Measurements from ENCODE around the gene UBASH3A.

The UBASH3A gene

GRCh38 chr21:42403611-42404231 lies at the start of gene UBASH3A:
Gene UBASH3A (plus strand): TSS chr21:42403902. CDS start chr21:42403946, 44 bp downstream.
- DNase-seq, result no peak

GRCh38 chr21:42356046-42356445 lies 47.7 kb upstream of the UBASH3A start:
- no peak for DNase-seq

DNA sequence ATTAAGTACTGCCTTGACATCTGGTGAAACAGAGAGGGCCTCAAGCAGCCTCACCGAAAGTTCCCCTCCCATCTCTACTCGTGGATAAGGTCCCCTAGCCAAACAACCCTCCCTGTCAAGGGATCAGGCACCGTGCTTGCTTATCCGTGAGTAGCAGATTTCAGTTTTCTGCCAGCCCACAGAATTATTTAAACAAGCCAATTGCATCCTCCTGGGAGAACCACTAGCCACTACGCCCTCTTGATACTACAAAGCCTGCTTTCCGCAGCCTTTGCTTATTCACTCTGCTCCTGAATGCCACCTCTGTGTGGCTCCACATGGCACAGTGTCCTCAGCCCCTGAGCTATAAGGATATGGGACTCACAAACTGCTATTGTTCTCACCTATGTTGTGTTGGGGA lies 47.1 kb upstream of the UBASH3A start:
- DNase-seq, result no peak

DNA sequence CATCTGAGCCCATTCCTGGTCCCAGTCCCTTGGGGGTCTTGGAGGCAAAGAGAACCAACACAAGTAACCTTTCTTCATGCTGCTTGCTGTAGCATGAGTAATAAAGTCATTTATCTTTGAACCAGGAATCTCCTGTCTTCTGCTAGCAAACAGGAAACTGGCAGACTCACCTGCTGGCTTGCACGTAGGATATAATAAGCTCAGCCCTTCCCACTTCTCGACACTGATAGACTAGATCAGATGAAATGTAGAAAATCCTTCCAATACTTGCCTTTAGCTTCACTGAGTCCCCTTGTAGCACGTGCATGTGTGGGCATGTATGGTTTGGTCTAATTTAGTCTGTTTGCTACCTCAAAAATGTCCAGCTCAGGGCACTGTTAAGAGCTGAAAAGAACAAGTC lies 46.4 kb upstream of the UBASH3A start:
- no peak for DNase-seq

GRCh38 chr21:42358261-42358660 lies 45.4 kb upstream of the UBASH3A start:
- no peak for DNase-seq

- no peak for DNase-seq
Observed at GRCh38 chr21:42358937-42359336, 44.8 kb upstream of the UBASH3A start.

DNA sequence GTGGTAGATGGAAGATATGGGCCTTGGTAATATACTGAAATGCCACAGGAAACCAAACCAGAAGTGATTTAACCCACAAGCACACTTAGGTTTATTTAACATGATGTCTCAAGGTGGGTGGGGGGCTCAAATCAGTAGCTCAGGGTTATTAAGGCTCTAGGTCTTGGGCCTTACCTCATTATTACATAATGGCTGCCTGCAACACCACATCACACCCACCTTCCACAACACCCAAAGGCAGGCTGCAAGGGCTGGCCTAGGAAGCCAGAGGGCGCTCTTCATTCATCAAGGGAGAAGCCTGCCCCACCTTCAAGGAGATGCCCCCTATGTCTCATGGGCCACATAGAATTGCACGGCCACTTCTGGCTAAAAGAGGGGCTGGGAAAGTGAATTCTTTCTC lies 43.4 kb upstream of the UBASH3A start:
- no peak for DNase-seq

DNA sequence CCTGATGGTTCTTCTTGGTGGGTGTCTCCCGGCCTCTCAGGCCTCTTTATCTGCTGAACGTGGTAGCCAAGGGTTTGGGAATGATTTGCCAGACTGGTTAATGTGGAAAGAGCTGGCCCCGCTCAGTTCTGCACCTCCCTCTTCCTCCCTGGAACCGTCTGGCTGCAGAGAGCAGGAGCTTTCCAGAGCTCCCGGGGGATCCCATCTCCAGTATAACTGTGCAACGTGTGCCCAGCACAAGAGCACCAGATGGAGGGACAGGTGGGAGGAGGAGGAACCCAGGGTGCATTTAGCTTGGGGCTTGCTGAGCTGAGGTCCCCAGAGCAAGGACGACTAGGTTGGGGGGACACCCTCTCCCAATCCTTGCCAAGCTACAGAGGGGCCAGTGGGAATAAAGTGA lies 42.4 kb upstream of the UBASH3A start:
- DNase-seq, result no peak

DNA sequence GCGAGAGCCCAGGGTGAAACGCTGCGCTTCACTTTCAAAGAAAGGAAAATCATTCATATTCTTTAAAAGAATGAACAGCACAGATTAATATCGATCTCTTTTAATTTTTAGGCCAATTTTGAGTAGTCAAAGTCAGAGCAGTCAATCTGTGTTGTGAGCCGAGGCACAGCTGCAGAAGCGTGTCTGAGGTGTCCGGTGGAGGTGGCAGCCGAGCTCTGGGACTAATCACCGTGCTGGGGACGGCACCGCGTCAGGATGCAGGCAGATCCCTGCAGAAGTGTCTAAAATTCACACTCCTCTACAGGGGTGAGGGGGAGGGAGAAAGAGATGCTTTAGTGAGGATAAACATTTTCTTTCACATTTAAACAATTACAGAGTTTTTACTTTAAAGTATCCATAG lies 41.5 kb upstream of the UBASH3A start:
- DNase-seq, result no peak

DNA sequence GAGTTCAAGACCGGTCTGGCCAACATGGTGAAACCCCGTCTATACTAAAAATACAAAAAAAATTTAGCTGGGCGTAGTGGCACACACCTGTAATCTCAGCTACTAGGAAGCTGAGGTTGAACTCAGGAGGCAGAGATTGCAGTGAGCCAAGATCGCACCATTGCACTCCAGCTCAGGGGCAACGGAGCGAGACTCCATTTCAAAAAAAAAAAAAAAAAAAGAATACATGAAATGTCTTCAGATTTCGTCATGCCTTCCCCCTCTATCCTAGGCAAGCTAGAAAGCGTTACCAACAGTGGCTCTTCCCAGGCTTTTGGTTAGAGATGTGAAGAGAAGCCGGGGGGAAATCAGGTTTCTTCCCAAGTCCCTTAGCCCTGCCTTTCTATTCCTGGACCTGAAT lies 41.0 kb upstream of the UBASH3A start:
- no peak for DNase-seq

DNA sequence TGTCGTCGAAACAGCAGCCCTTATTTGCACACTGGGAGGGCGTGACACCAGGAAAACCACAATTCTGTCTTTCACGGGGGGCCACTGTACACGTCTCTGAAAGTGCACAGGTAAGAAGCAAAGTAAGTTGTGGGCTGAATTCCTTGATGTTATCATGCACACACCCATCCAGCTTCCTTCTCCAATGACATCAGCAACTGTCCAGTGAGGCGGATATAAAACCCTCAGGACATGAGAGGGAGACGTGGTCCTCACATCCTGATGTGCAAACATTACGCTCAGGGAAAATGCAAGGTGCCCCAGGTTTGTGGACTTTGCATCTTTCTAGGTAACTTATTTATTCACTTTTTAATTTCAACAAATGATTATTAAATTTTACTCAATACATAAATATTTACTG lies 40.4 kb upstream of the UBASH3A start:
- no peak for DNase-seq

DNA sequence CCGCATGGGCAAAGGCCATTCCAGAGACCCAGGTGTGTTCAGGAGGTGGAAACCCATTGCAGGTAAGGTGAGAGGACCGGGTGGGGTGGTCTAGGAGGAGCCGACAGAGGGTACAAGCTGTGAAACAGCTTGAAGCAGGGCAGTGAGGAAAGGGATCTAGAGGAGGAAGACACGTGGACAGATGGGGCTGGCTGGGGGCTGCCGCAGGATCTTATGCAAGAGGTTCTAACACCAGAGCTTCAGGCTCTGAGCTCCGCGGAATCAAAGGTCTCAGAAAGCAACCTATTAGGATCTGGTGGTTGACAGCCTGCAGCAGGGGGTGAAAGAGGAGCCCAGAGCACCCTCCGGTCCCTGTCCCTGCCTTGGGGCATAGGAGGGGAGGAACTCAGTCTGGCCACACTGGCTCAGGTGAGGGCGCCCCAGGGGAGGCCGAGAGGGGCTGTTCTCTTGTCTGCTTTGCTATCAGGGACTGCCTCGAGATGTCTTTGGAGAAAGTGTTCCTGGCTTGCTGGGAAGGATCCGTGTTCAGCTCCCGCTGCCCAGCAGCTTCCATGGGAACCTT lies 39.3 kb upstream of the UBASH3A start:
- DNase-seq, result no peak

- no peak for DNase-seq
Observed at GRCh38 chr21:42365770-42366169, 37.9 kb upstream of the UBASH3A start.

- DNase-seq, result no peak
Observed at GRCh38 chr21:42366292-42367010, 37.3 kb upstream of the UBASH3A start, which contains the start of gene TFF1. Gene TFF1 (minus strand): TSS chr21:42366535. CDS start chr21:42366495, 40 bp downstream.

DNA sequence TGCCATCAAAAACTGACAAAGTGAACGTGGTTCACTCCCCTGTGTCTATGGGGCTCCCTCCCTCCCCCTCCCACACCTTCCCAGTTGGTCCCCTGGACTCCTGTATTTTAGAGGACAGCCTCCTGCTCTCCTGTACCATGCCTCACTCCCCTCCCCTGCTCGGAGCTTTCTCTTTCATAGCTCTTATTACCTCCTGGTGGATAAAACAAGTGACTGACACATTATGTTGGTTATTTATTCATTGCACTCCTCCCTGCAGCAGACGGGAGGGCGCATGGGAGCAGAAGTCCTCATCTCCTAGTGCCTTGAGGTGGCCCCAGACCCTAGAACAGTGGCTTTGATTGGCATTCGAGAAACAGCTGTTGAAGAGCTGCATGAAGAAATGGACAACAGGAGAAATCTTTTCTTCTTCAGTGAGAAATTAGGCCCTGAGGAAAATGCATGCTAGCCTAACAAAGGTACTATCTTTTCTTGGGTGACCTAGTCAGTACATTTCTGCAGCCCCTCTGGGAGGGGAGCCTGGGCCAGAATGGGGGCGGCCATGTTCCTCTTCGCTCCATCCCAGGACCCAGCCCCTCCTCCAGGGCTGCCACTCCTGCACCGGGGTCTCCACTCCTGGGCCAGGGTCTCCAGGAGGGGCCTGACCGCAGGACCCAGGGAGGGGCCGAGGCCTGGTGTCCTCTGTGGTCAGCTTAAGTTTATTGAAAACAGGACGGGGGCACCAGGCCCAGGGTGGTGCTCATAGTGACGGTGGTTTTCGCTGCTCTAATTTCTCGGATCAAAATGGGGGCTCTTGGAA lies 36.1 kb upstream of the UBASH3A start:
- no peak for DNase-seq

DNA sequence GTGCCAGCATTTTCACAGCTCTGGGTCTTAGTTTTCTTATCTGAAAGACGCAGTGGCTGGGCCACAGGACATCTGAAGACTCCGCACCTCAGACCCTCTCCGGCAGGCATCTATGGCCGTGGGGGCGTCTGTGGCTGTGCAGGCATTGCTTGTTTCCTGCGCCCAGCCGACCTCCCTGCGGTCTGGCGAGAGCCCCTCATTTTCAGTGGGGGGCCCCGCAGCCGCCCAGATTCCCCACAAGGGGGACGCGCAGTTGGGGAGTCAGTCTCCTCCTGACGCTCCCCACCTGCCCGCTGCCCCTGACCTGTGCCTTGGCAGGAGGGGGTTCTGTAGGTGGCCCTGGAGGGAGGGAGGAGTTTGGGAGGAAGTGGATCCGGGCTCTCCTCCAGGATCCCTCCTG lies 33.9 kb upstream of the UBASH3A start:
- no peak for DNase-seq

GRCh38 chr21:42370894-42371654 lies 32.6 kb upstream of the UBASH3A start:
- no peak for DNase-seq

GRCh38 chr21:42373196-42373907 lies 30.4 kb upstream of the UBASH3A start:
- no peak for DNase-seq

DNA sequence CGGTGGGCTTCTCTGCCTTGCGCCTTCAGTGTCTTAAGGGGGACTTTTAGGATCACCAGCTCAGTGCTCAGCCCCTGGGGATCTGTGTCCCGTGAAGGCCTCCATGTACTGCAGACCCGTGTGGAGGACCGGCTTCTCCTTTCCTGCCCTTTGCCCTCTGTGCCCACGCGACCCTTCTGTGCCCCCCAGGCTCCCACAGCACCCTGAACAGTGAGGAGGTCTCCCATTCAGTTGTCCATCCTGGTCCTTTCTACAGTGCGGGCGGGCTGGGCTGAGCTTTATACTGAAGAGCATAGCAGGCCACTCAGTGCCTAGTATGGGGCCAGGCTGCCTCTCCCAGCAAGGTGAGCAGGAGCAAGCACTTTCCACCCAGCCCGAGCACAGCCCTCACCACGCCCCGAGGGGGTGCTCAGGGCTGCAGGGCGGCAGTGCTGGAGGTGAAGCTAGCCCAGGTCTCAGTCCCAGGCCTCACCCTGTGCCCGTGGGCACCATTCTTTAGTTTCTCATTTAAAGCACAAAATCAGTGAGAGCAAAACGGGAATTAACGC lies 29.7 kb upstream of the UBASH3A start:
- no peak for DNase-seq

GRCh38 chr21:42374457-42374856 lies 29.2 kb upstream of the UBASH3A start:
- DNase-seq, result no peak

- DNase-seq, result no peak
Observed at GRCh38 chr21:42374864-42375499, 28.7 kb upstream of the UBASH3A start.
